Jurkat, Clone E6-1 (cell line): Measurements from ENCODE around the gene ZNF316.
"Not testable (repeated sequence)": the region's sequence is repeated elsewhere in the genome, so short reads cannot be mapped to it uniquely, and the experiment has no call there.

ENCODE experiments used
- DNase-seq: peaks from one replicate; pipeline ENCODE4 v3.0.0-alpha.2; 2011; ENCODE audit warnings: low read depth, low spot score
- H3K4me3 ChIP-seq: 2 replicates; pipeline ENCODE4 v1.5.1; 2011; ENCODE audit warnings: mild to moderate bottlenecking, low read length, control low read depth, moderate library complexity

Gene ZNF316

GRCh38 chr7:6618621-6619020 lies 18.5 kb upstream of the ZNF316 start:
- DNase-seq: no peak
- H3K4me3 ChIP-seq: no peak overlapping the region

DNA sequence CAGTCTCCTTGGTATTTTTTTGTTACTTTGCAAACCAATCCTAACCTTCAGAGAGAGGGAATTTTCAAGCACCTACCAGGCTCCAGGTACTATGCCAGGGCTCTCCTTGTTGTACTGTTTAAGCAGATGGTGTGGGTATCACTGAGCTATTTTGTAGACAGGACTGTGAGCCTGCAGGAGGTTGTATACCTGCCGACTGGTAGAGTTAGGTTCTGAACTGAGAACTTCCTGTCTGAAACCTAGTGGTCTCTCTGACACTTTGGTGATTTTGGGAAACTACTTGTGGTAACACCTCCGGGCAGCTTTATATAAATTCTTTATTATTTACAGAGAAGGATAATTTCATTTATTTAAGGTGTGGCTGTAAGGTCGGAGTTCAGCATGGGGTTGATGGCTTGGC lies 17.2 kb upstream of the ZNF316 start:
- DNase-seq: no peak
- H3K4me3 ChIP-seq: no peak overlapping the region

- H3K4me3 ChIP-seq: no peak overlapping the region
- no peak for DNase-seq
Observed at GRCh38 chr7:6621195-6622133, 15.7 kb upstream of the ZNF316 start.

DNA sequence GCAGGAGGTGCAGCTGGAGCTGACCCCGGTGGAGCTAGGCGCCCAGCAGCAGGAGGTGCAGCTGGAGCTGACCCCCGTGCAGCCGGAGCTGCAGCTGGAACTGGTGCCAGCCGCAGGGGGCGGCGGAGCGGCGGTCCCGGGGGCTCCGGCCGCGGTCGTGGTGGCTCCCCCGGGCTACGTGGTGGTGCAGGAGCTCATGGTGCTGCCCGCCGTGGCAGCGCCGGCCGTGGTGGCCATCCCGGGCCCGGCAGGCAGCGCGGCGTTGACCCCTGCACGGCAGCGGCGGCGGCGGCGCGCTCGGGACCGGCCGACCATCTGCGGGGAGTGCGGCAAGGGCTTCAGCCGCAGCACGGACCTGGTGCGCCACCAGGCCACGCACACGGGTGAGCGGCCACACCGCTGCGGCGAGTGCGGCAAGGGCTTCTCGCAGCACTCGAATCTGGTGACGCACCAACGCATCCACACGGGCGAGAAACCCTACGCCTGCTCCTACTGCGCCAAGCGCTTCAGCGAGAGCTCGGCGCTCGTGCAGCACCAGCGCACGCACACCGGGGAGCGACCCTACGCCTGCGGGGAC lies 14.9 kb upstream of the ZNF316 start:
- DNase-seq: no peak
- no peak overlapping the region for H3K4me3 ChIP-seq

- H3K4me3 ChIP-seq: peak overlapping the region; percentile 29
- DNase-seq: peak; percentile 81
Observed at GRCh38 chr7:6623589-6624245, 13.4 kb upstream of the ZNF316 start.

GRCh38 chr7:6624246-6624611 lies 12.9 kb upstream of the ZNF316 start:
- DNase-seq: no peak
- peak overlapping the region; percentile 29 for H3K4me3 ChIP-seq

DNA sequence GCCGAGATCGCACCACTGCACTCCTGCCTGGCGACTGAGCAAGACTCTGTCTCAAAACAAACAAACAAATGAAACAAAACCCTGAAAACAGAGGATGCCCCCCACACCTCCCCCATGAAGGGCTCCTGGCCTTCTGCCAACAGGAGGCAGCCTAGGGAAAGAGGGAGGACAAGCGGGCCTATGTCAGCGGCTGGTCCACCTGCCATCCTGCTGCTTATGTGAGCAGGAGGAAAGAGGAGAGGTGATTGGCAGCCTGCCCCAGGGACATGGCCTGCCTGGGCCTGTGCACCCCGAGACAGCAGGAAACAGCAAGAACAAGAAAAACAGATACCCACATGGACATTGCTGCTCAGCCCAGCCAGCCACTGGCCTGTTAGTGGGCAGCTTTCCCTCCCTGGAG lies 9.1 kb upstream of the ZNF316 start:
- DNase-seq: no peak
- no peak overlapping the region for H3K4me3 ChIP-seq

- no peak overlapping the region for H3K4me3 ChIP-seq
Observed at GRCh38 chr7:6630007-6630849, 6.9 kb upstream of the ZNF316 start.

GRCh38 chr7:6631605-6632004 lies 5.5 kb upstream of the ZNF316 start:
- DNase-seq: no peak
- H3K4me3 ChIP-seq: no peak overlapping the region

More at GRCh38 chr7:6630007-6630849, 6.9 kb upstream of the ZNF316 start:
- DNase-seq: no peak

DNA sequence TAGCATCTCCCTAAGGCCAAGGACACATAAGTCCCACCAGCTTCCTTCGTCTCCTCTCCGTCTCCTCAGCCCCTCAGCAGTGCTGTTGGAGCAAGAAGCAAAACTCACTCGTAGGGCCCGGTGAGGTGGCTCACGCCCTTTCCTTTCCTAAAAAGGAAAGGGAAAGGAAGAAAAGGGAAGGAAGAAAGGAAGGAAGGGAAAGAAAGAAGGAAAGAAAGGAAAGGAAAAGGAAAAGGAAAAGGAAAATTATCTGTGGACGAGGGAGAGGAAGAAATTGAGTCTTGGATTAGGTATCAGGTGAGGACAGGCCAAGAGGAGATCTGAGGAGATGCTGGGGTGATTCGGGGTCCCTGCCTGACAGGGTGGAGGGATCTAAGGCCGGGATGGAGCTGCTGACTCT lies 3.1 kb upstream of the ZNF316 start:
- no peak overlapping the region for H3K4me3 ChIP-seq
- no peak for DNase-seq

- DNase-seq, H3K4me3 ChIP-seq: not testable (repeated sequence)
Observed at GRCh38 chr7:6634971-6635370, 2.1 kb upstream of the ZNF316 start.

- DNase-seq: peak; percentile 45
- H3K4me3 ChIP-seq: peak overlapping the region; percentile 76
Observed at GRCh38 chr7:6637544-6638229, 569 bp downstream of the ZNF316 start.

DNA sequence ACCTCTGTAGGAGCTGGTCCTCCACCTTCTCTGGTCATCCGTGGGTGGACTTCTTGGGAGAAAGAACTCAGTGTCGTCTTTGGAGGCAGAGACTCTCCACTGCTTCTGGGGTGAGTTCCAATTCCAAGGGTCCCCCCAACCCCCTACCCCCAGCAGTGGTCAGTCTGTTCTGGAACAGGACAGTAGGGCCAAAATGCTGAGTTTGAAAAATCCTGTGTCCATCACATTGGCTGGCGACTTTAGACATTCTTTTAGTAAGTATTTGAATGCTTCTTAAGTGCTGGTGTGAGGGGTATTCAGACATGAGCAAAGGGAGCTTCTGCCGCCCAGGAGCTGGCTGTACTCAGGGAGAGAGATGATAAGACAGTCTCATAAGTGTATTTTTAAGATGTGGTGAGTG lies 1.9 kb downstream of the ZNF316 start:
- H3K4me3 ChIP-seq: no peak overlapping the region

GRCh38 chr7:6639627-6640026 lies 2.5 kb downstream of the ZNF316 start:
- DNase-seq: no peak
- no peak overlapping the region for H3K4me3 ChIP-seq

More for the DNA sequence above, 1.9 kb downstream of the ZNF316 start:
- no peak for DNase-seq

DNA sequence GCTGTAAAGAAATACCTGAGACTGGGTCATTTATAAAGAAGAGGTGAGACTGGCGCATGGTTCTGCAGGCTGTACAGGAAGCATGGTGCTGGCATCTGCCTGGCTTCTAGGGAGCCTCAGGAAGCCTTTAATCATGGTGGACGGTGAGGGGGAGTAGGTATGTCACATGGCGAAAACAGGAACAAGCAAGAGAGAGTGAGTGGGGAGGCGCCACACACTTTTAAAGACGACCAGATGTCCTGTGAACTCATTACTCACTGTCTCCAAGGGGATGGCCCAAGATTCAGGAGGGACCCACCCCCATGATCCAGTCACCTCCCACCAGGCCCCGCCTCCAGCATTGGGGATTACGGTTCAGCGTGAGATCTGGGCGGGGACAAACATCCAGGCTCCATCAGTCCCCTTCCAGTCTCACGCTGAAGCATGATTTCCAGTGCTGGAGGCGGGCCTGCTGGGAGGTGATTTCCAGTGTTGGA lies 3.2 kb downstream of the ZNF316 start:
- no peak overlapping the region for H3K4me3 ChIP-seq
- no peak for DNase-seq

DNA sequence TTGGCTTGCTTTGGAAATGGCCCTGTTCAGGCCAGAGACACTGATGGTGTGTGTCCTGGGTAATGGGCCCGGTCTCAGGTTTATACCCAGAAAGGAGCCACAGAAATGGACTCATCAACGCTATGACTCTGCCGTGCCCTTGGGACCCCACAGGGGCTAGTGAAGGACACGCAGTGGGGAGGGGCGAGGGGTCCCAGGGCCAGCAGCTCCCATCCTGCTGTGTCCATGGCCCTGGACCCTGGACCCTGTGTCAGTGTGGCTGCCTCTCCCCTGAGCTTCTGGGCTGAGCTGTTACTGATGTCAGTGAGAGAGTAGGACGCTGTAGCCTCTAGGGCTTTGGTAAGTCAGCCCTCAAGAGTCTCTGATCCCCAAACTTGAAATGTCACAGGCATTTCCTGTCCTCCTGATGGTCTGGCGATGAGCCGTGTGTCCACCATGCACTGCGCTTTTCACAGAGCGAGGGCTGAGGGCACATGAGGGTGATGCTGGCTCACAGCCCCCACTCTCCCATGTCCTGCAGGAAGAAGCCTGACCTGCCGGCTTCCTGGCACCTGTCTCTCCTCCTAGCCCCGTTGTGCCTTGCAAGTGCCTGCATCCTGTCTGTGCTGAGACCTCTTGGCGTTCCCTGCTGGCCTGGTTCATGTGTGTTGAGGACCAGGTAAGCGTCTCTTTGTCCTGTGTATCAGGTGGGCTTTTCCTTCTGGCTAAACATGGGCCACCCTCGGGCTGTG lies 4.4 kb downstream of the ZNF316 start:
- no peak for DNase-seq
- H3K4me3 ChIP-seq: no peak overlapping the region

DNA sequence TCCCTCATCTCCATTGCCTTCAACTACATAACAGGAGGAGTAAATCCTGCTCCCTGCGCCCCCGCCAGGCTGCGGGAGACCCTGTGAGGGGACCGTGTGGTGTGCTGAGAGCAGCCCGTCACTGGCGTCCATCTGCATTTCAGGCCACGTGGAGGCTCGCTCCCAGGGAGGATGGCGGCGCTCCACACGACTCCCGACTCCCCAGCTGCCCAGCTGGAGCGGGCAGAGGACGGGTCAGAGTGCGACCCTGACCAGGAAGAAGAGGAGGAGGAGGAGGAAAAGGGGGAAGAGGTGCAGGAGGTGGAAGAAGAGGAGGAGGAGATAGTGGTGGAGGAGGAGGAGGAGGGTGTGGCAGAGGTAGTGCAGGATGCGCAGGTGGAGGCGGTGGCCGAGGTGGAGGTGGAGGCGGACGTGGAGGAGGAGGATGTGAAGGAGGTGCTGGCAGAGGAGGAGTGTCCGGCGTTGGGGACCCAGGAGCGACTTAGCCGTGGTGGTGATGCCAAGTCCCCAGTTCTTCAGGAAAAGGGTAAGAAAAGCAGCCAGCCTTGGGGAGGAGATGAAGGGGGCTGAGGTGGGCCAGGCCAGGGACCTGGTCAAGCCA lies 5.2 kb downstream of the ZNF316 start:
- H3K4me3 ChIP-seq: no peak overlapping the region
- DNase-seq: no peak
